Thoracic aorta (tissue), 2 donors: ENCODE results near the gene ZBTB7A. TPM values are rescaled to one million over a fixed set of nuclear protein-coding genes. Genes with fewer than 3 reads are reported as not detected.

Experiments used
- ATAC-seq: fragments of 150-250 bp; one replicate; pipeline ENCODE4 v1.8.0; 2017; ENCODE audit warnings: low read depth; ENCODE audit not compliant: insufficient number of reproducible peaks, low FRiP score
- DNase-seq: peaks from one replicate; pipeline ENCODE4 v3.0.0-alpha.2; 2020; ENCODE audit warnings: low spot score
- H3K27ac ChIP-seq, 2 donors: fragments of 200-600 bp; sonication (generic); 1 replicate in 1 of 2; 2 replicates in 1 of 2; pipeline ENCODE4 v1.5.1; 2016; ENCODE audit warnings: mild to moderate bottlenecking in 2 of 2, moderate library complexity in 2 of 2
- H3K27me3 ChIP-seq: fragments of 200-600 bp; sonication (generic); replicated peaks from 2 replicates; pipeline ENCODE4 v1.6.0; 2016; ENCODE audit warnings: mild to moderate bottlenecking; ENCODE audit not compliant: insufficient read depth
- H3K36me3 ChIP-seq: fragments of 200-600 bp; sonication (generic); one replicate; pipeline ENCODE4 v1.5.1; 2016
- H3K4me1 ChIP-seq, 2 donors: fragments of 200-600 bp; sonication (generic); 1 replicate in 1 of 2; 2 replicates in 1 of 2; pipeline versions ENCODE4 v1.5.1 to v1.6.0; 2016; ENCODE audit warnings: low read depth in 2 of 2, mild to moderate bottlenecking in 1 of 2; ENCODE audit not compliant: control insufficient read depth in 1 of 2
- H3K4me3 ChIP-seq: fragments of 200-600 bp; sonication (generic); 2 replicates; pipeline ENCODE4 v1.5.1; 2016; ENCODE audit warnings: mild to moderate bottlenecking
- H3K9me3 ChIP-seq: fragments of 200-600 bp; sonication (generic); 2 replicates; pipeline ENCODE4 v1.5.1; 2016
- total RNA-seq, 2 donors: library from RNA; depleted of rRNA; stranded (reverse); fragments of >200 nt; gene quantifications; one replicate each; pipeline versions ENCODE4 v1.1.0 to v1.2.3, GENCODE V29; 2016
- TF ChIP-seq, protein P1 (sequence below): fragments of 200-600 bp; sonication (generic); IDR thresholded peaks from one replicate; pipeline ENCODE4 v1.5.1; 2019; ENCODE audit warnings: antibody characterized with exemption

ZBTB7A gene
- total RNA-seq, 2 donors from 2014 or later, result 85.1 to 91.9 TPM

DNA sequence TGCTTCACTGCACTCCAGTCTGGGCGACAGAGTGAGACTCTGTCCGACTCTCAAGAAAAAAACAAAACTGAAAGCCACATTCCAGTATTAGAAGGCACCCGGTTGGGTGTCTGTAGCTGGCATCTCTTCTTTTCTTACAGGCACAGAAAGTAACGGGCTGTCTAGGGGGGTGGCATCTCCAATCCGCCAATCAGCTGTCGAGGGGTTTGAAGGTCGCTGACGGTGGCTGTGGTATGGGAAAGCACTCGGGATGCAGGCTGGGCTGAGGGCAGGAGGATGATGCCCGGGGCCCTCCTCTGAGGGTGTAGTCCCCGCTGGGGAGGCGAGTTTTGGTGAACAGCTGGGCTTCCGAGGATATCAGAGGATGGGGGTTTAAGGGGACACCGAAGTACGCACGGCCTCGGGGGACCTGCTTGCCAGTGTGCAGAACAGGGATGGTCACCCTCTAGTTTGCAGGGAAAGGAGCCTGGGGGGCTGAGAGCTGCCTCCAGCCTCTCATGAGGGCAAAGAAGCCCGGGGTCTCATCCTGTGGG lies 27.0 kb upstream of the ZBTB7A start:
- H3K27ac ChIP-seq, result no peak overlapping the region
- no peaks in the 10 kb centered on the region for H3K9me3 ChIP-seq
- no peaks in the 10 kb centered on the region for H3K27me3 ChIP-seq
- no peak overlapping the region for H3K4me3 ChIP-seq
- TF ChIP-seq, protein P1, sequence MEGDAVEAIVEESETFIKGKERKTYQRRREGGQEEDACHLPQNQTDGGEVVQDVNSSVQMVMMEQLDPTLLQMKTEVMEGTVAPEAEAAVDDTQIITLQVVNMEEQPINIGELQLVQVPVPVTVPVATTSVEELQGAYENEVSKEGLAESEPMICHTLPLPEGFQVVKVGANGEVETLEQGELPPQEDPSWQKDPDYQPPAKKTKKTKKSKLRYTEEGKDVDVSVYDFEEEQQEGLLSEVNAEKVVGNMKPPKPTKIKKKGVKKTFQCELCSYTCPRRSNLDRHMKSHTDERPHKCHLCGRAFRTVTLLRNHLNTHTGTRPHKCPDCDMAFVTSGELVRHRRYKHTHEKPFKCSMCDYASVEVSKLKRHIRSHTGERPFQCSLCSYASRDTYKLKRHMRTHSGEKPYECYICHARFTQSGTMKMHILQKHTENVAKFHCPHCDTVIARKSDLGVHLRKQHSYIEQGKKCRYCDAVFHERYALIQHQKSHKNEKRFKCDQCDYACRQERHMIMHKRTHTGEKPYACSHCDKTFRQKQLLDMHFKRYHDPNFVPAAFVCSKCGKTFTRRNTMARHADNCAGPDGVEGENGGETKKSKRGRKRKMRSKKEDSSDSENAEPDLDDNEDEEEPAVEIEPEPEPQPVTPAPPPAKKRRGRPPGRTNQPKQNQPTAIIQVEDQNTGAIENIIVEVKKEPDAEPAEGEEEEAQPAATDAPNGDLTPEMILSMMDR, result no peak
- DNase-seq, result no peak
- H3K36me3 ChIP-seq, result peaks cover 39% of the 10 kb centered on the region
- H3K4me1 ChIP-seq, result peaks cover 10 to 21% of the 10 kb centered on the region in 2 donors
- ATAC-seq, result no peak

DNA sequence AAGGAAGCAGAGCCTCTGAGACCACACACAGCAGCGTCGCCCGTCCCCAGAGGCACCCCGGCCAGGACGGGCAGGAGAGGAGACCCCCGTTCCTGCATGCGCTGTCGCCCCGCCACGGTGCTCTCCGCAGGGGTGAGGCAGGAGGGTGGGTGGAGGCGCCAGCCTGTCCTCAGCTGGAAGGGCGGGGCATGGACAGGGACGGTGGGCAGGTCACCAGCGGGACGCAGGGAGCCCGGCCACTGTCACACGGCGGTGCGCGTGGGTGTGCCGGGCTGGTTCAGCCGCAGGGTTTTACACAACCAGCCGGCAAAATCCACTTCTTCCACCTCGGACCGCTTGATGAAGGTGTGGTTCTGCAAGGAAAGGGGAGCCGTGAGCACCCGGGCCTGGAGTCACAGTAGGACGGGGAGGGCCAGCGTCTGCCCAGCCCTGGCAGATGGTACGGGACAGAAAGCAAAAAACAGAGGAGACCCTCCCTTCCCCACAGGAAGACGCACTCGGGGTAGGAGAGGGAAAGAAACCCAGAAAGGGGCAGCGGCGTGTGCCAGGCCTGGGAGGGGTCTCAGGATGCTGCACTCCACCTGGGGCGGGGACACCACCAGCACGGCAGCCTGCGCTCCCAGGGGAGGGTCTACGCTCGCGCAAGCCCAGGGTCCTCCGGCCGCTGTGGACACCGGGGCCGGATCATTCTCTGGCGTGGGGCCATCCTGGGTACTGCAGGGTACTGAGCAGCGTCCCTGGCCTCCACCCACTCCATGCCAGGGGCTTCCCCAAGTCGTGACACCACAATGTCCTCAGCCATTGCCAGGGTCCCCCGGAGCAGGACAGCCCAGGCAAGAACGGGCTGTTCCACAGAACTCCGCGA lies 23.9 kb upstream of the ZBTB7A start:
- TF ChIP-seq, protein P1, result no peak
- no peak overlapping the region for H3K27ac ChIP-seq
- H3K27me3 ChIP-seq, result no peaks in the 10 kb centered on the region
- no peaks in the 10 kb centered on the region for H3K9me3 ChIP-seq
- H3K36me3 ChIP-seq, result peaks cover 39% of the 10 kb centered on the region
- no peaks in the 10 kb centered on the region for H3K4me1 ChIP-seq
- no peak overlapping the region for H3K4me3 ChIP-seq
- DNase-seq (no peak), ATAC-seq (no peak)

DNA sequence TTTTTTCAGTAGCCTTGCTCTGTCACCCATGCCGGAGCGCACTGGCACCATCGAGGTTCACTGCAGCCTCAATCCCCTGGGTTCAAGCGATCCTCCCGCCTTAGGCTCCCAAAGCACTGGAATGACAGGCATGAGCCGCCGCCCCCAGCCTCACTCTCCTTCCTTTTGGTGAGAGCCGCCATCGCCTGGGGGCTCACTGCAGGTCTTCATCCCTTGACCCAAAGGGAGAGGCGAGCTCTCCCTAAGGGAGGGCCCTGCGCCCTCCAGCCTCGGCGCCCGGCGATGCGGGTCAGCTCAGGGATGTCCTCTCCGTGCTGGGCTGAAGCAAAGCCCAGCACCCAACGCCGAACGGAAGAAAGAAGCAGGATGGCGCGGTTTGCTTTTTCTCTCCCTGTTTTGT lies 23.2 kb upstream of the ZBTB7A start:
- no peaks in the 10 kb centered on the region for H3K27me3 ChIP-seq
- H3K36me3 ChIP-seq, result peaks cover 34% of the 10 kb centered on the region
- no peaks in the 10 kb centered on the region for H3K4me1 ChIP-seq
- DNase-seq (no peak), ATAC-seq (no peak)
- H3K9me3 ChIP-seq, result no peaks in the 10 kb centered on the region
- no peak overlapping the region for H3K4me3 ChIP-seq
- no peak overlapping the region for H3K27ac ChIP-seq
- TF ChIP-seq, protein P1, result no peak

DNA sequence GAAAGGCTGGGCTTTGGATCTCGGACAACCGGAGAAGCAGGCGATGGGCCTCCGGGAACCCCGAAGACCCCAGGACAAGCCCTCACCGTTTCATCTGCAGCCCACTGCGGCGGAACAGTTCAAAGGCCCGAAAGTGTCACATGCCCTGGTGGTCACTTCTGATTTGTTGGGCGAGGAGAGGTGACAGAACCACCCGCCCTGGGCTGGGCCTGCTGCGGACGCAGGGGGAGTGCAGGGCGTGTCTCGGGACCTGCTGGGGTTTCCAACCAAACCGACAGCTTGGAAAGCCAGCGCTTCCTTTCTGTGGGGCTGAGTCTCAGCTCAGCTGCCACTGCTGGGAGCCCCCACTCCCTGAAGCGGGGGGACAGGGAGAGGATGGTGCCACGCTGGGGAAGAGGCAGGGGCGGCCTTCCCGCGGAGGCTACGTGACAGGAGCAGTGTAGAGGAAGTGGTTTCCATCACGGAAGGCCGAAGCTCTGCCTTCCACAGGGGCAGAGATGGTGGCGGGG lies 22.8 kb upstream of the ZBTB7A start:
- H3K27ac ChIP-seq, result no peak overlapping the region
- no peaks in the 10 kb centered on the region for H3K27me3 ChIP-seq
- peak overlapping the region; percentile 52 for H3K4me3 ChIP-seq
- H3K36me3 ChIP-seq, result peaks cover 29% of the 10 kb centered on the region
- TF ChIP-seq, protein P1, result no peak
- no peaks in the 10 kb centered on the region for H3K4me1 ChIP-seq
- DNase-seq, result no peak
- H3K9me3 ChIP-seq, result no peaks in the 10 kb centered on the region
- ATAC-seq, result no peak

DNA sequence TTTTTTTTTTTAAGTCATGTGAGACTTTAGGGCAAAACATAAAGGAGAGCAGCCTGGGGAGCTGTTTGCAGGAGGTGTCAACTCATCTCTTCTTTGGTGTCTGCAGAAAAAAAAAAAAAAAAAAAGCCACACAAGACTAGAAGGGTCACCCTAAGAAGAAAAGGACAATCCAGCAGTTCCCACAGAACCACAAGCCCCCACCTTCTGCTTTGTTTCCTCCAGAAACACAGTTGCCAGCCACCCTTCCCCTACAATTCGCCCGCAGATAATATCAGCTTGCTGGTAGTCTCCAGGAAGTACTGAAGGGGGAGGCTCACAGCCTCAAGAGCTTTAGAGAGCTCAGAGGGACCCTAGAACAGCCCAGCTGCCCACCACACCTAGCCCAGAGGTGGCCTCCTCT lies 22.3 kb upstream of the ZBTB7A start:
- Histone ChIP-seq H3K4me1 (peaks cover 0 to 3% of the 10 kb centered on the region in 2 donors), H3K36me3 (peaks cover 25% of the 10 kb centered on the region), H3K9me3 (no peaks in the 10 kb centered on the region), H3K27ac (no peak overlapping the region), H3K27me3 (no peaks in the 10 kb centered on the region), H3K4me3 (peak overlapping the region; percentile 52)
- TF ChIP-seq, protein P1, result no peak
- ATAC-seq (no peak), DNase-seq (no peak)
